Panc1 (cell line): ENCODE results near the gene SH3GLB2. TPM values are rescaled to one million over a fixed set of nuclear protein-coding genes. Genes with fewer than 3 reads are reported as not detected.

ENCODE experiments used
- ATAC-seq: fragments of 200-7000 bp; cut with Tn5 transposase; 2 replicates; pipeline ENCODE4 v1.9.1; 2020; ENCODE audit warnings: mild to moderate bottlenecking, moderate library complexity
- BruUV-seq: library from RNA; stranded (reverse); fragments of 400-500 nt; replicated peaks from 2 replicates; lab custom pipeline; 2021; lab: Mats Ljungman, UMichigan
- CTCF ChIA-PET: fragments of 300-600 bp; sonication (Branson Sonifier 250); formaldehyde crosslinking; loops from one replicate; lab custom pipeline; 2022; ENCODE audit warnings: antibody characterized with exemption; lab: Charles Lee
- POLR2A ChIA-PET: fragments of 300-600 bp; sonication (Branson Sonifier 250); formaldehyde crosslinking; loops from one replicate; lab custom pipeline; 2022; ENCODE audit warnings: antibody characterized with exemption; lab: Charles Lee
- DNase-seq: peaks from one replicate; pipeline ENCODE4 v3.0.0-alpha.2; 2010; ENCODE audit warnings: low read depth, low spot score
- H3K27ac ChIP-seq: 2 replicates; pipeline ENCODE4 v1.5.1; 2011; ENCODE audit warnings: mild to moderate bottlenecking, low read length, inconsistent platforms
- H3K27me3 ChIP-seq: fragments of 200-500 bp; sonication (Bioruptor generic); 2 replicates; pipeline ENCODE4 v1.6.0; 2014; ENCODE audit warnings: low read length, inconsistent platforms; ENCODE audit not compliant: control insufficient read depth, insufficient read depth
- H3K36me3 ChIP-seq: fragments of 200-500 bp; sonication (Bioruptor generic); 2 replicates; pipeline ENCODE4 v1.5.1; 2014; ENCODE audit warnings: inconsistent platforms, mild to moderate bottlenecking, low read length, moderate library complexity; ENCODE audit not compliant: control insufficient read depth, insufficient read depth
- H3K4me1 ChIP-seq: 2 replicates; pipeline ENCODE4 v1.5.1; 2011; ENCODE audit warnings: inconsistent platforms, mild to moderate bottlenecking, low read length, moderate library complexity; ENCODE audit not compliant: control insufficient read depth, insufficient read depth
- H3K4me3 ChIP-seq, 2 experiments: 2 replicates each; pipeline ENCODE4 v1.5.1; 2011 to 2012; ENCODE audit warnings: low read depth in 2 of 2, low read length in 2 of 2, mild to moderate bottlenecking in 2 of 2, inconsistent platforms in 1 of 2, moderate library complexity in 1 of 2
- H3K9me3 ChIP-seq: fragments of 200-500 bp; sonication (Bioruptor generic); 2 replicates; pipeline ENCODE4 v1.5.1; 2014; ENCODE audit warnings: low read depth, mild to moderate bottlenecking, inconsistent platforms, low read length, moderate library complexity; ENCODE audit not compliant: control insufficient read depth, insufficient read depth
- POLR2AphosphoS5 ChIP-seq: IDR thresholded peaks from 2 replicates; pipeline ENCODE4 v1.6.1; 2012; ENCODE audit warnings: mild to moderate bottlenecking, low read depth, low read length, moderate library complexity
- SIN3A ChIP-seq: IDR thresholded peaks from 2 replicates; pipeline ENCODE4 v1.6.1; 2012; ENCODE audit warnings: low read depth, mild to moderate bottlenecking, low read length, moderate library complexity, borderline replicate concordance; ENCODE audit not compliant: insufficient read depth
- TCF7L2 ChIP-seq: IDR thresholded peaks from 2 replicates; pipeline ENCODE4 v1.6.1; 2011; ENCODE audit warnings: mild to moderate bottlenecking, low read depth, low read length, inconsistent platforms
- in situ Hi-C: cut with HindIII; loops from 2 replicates; pipeline ENCODE4 v1.10.0; 2016; ENCODE audit warnings: low sequenced_read_pairs, low pct_unique_long_range_greater_than_20kb
- intact Hi-C: fragments of 100-400 bp; cut with micrococcal nuclease; formaldehyde crosslinking; loops from one replicate; pipeline ENCODE4 v1.10.0; 2022; ENCODE audit not compliant: unreplicated experiment
- total RNA-seq: library from RNA; stranded (reverse); gene quantifications from one replicate; pipeline ENCODE4 v1.2.1, GENCODE V29; 2021; ENCODE audit not compliant: unreplicated experiment
- TF ChIP-seq, protein P1 (sequence below), 2 experiments: IDR thresholded peaks; 2 replicates each; pipeline ENCODE4 v1.6.1; 2011 to 2012; ENCODE audit warnings: low read depth in 2 of 2, control low read depth in 1 of 2, low read length in 1 of 2, mild to moderate bottlenecking in 1 of 2, moderate library complexity in 1 of 2; ENCODE audit not compliant: insufficient read depth in 1 of 2
- TF ChIP-seq, protein P2 (sequence below): fragments of 450-650 bp; IDR thresholded peaks from 2 replicates; pipeline ENCODE4 v1.5.1; 2017; ENCODE audit warnings: mild to moderate bottlenecking

The SH3GLB2 gene
- total RNA-seq, 1 experiment from 2014 or later, result 68.3 TPM

- no peaks in the 10 kb centered on the region for H3K27me3 ChIP-seq
- ATAC-seq, result no peak
- intact Hi-C loops, result no loop called here
- in situ Hi-C loops, result no loop called here
- TF ChIP-seq, protein P1, sequence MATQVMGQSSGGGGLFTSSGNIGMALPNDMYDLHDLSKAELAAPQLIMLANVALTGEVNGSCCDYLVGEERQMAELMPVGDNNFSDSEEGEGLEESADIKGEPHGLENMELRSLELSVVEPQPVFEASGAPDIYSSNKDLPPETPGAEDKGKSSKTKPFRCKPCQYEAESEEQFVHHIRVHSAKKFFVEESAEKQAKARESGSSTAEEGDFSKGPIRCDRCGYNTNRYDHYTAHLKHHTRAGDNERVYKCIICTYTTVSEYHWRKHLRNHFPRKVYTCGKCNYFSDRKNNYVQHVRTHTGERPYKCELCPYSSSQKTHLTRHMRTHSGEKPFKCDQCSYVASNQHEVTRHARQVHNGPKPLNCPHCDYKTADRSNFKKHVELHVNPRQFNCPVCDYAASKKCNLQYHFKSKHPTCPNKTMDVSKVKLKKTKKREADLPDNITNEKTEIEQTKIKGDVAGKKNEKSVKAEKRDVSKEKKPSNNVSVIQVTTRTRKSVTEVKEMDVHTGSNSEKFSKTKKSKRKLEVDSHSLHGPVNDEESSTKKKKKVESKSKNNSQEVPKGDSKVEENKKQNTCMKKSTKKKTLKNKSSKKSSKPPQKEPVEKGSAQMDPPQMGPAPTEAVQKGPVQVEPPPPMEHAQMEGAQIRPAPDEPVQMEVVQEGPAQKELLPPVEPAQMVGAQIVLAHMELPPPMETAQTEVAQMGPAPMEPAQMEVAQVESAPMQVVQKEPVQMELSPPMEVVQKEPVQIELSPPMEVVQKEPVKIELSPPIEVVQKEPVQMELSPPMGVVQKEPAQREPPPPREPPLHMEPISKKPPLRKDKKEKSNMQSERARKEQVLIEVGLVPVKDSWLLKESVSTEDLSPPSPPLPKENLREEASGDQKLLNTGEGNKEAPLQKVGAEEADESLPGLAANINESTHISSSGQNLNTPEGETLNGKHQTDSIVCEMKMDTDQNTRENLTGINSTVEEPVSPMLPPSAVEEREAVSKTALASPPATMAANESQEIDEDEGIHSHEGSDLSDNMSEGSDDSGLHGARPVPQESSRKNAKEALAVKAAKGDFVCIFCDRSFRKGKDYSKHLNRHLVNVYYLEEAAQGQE (IDR thresholded peaks at IDR 0.05; ENCODE audit: insufficient read depth in 1 of 2, low read depth in 2 of 2, low read length in 1 of 2), result no peak
- TF ChIP-seq POLR2AphosphoS5, result no peak
- TF ChIP-seq, protein P2, sequence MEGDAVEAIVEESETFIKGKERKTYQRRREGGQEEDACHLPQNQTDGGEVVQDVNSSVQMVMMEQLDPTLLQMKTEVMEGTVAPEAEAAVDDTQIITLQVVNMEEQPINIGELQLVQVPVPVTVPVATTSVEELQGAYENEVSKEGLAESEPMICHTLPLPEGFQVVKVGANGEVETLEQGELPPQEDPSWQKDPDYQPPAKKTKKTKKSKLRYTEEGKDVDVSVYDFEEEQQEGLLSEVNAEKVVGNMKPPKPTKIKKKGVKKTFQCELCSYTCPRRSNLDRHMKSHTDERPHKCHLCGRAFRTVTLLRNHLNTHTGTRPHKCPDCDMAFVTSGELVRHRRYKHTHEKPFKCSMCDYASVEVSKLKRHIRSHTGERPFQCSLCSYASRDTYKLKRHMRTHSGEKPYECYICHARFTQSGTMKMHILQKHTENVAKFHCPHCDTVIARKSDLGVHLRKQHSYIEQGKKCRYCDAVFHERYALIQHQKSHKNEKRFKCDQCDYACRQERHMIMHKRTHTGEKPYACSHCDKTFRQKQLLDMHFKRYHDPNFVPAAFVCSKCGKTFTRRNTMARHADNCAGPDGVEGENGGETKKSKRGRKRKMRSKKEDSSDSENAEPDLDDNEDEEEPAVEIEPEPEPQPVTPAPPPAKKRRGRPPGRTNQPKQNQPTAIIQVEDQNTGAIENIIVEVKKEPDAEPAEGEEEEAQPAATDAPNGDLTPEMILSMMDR, result no peak
- no peak for TF ChIP-seq SIN3A
- TF ChIP-seq TCF7L2, result no peak
- no peak overlapping the region for H3K27ac ChIP-seq
- CTCF ChIA-PET, result no interaction called here
- H3K4me3 ChIP-seq, result no peak overlapping the region
- no peaks in the 10 kb centered on the region for H3K9me3 ChIP-seq
- DNase-seq, result no peak
- POLR2A ChIA-PET, result no interaction called here
- H3K36me3 ChIP-seq, result peaks cover 13% of the 10 kb centered on the region; the same call in 1 of the 2 replicates
- no TSS peak for BruUV-seq
- no peaks in the 10 kb centered on the region for H3K4me1 ChIP-seq
Observed at GRCh38 chr9:128995791-128996190, 32.3 kb downstream of the SH3GLB2 start.

GRCh38 chr9:128992995-128993394 is 35.1 kb downstream of the SH3GLB2 start:
- POLR2A ChIA-PET, result interaction anchor here (0.5 kb wide), 1 partner anchor 39 kb away, joined by 5 read pairs; no protein-coding TSS in a partner anchor
- intact Hi-C loops, result no loop called here

More at GRCh38 chr9:128992995-128993394, 35.1 kb downstream of the SH3GLB2 start:
- in situ Hi-C loops, result no loop called here
- peaks cover 12% of the 10 kb centered on the region for H3K36me3 ChIP-seq
- DNase-seq (no peak), ATAC-seq (no peak)
- TF ChIP-seq, protein P2, result no peak; the same call in 1 of the 2 replicates
- TF ChIP-seq TCF7L2 (no peak), POLR2AphosphoS5 (no peak), SIN3A (no peak)
- TF ChIP-seq, protein P1 (IDR thresholded peaks at IDR 0.05; ENCODE audit: insufficient read depth in 1 of 2, low read depth in 2 of 2, low read length in 1 of 2), result no peak
- no TSS peak for BruUV-seq
- CTCF ChIA-PET, result no interaction called here
- H3K9me3 ChIP-seq, result no peaks in the 10 kb centered on the region
- H3K4me3 ChIP-seq, result no peak overlapping the region
- no peaks in the 10 kb centered on the region for H3K4me1 ChIP-seq
- no peak overlapping the region for H3K27ac ChIP-seq
- no peaks in the 10 kb centered on the region for H3K27me3 ChIP-seq
